Measurements from ENCODE around the gene CYTL1. TPM values are rescaled to one million over a fixed set of nuclear protein-coding genes. Genes with fewer than 3 reads are reported as not detected.

The CYTL1 gene
- total and polyA plus RNA-seq, 2 experiments from 2014 or later: 0.57 to 1.8 TPM

- no peaks in the 10 kb centered on the region for H3K36me3 ChIP-seq
Measured at GRCh38 chr4:4990857-4991540, 28.3 kb downstream of the CYTL1 start.

DNA sequence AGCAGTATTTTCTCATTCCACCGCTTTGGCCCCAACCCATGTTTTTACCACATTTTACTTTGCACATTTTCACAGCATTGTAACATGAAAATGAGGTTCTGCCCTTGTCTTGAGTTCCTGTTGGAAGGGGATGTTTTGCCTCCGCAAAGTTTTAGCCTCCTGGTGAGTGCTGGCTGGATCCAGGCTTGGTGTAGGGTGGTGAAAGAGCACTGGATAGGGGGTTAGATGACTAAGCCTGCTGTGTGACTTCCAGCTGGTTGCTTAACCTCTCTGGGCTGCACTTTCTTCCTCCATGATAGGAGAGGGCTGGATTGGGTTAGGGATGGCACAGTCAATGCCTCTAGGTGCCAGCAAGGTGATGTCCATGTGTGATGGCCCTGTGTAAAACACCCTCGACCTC lies 28.9 kb downstream of the CYTL1 start:
- TF ChIP-seq CTCF (IDR thresholded peaks at IDR 0.05; ENCODE audit: low read depth, low read length): no peak
- H3K9me3 ChIP-seq (ENCODE audit: low read depth): no peaks in the 10 kb centered on the region
- no peaks in the 10 kb centered on the region for H3K4me1 ChIP-seq (ENCODE audit: low read depth)
- H3K4me3 ChIP-seq: no peak overlapping the region
- H3K27ac ChIP-seq: no peak overlapping the region
- H3K36me3 ChIP-seq: no peaks in the 10 kb centered on the region
- DNase-seq (ENCODE audit: low read depth in 1 of 2, low spot score in 1 of 2): peak in 1 of 2 donors; percentile 40
- no peaks in the 10 kb centered on the region for H3K27me3 ChIP-seq

More at GRCh38 chr4:4990857-4991540, 28.3 kb downstream of the CYTL1 start:
- H3K27me3 ChIP-seq: no peaks in the 10 kb centered on the region
- H3K4me1 ChIP-seq (ENCODE audit: low read depth): no peaks in the 10 kb centered on the region
- no peak overlapping the region for H3K4me3 ChIP-seq
- H3K27ac ChIP-seq: no peak overlapping the region
- no peak for TF ChIP-seq CTCF (IDR thresholded peaks at IDR 0.05; ENCODE audit: low read depth, low read length)
- H3K9me3 ChIP-seq (ENCODE audit: low read depth): no peaks in the 10 kb centered on the region
- peak; percentile 20 to 93 for DNase-seq (ENCODE audit: low read depth in 1 of 2, low spot score in 1 of 2)

DNA sequence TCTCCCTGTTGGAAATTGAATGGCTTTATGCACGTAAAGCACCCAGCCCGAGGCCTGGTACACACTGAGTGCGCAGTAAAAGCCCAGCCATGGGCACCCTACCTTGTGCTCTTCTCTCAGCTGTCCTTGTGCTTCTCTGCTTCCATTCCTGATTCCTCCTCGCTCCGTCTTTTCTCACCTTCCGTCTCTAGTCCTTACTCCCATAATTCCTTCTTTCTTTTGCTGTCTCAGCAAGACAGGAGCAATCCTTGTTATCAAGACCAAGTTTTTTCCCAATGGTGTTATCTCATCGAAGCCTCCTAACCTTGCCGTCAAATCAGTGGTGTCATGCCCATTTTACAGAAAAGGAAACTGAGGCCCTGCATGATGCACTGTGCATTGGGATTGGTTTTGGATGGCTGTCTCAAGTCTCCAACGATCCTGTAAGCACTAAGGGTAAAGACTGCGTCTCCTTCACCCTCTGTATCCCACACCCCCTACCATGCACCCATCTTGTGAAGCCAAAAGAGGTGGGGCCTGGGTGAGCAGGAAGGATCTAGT lies 30.1 kb downstream of the CYTL1 start:
- Histone ChIP-seq H3K27ac (no peak overlapping the region), H3K4me1 (ENCODE audit: low read depth) (no peaks in the 10 kb centered on the region), H3K27me3 (no peaks in the 10 kb centered on the region), H3K36me3 (no peaks in the 10 kb centered on the region), H3K9me3 (ENCODE audit: low read depth) (no peaks in the 10 kb centered on the region), H3K4me3 (no peak overlapping the region)
- DNase-seq (ENCODE audit: low read depth in 1 of 2, low spot score in 1 of 2): no peak
- TF ChIP-seq CTCF (IDR thresholded peaks at IDR 0.05; ENCODE audit: low read depth, low read length): no peak

DNA sequence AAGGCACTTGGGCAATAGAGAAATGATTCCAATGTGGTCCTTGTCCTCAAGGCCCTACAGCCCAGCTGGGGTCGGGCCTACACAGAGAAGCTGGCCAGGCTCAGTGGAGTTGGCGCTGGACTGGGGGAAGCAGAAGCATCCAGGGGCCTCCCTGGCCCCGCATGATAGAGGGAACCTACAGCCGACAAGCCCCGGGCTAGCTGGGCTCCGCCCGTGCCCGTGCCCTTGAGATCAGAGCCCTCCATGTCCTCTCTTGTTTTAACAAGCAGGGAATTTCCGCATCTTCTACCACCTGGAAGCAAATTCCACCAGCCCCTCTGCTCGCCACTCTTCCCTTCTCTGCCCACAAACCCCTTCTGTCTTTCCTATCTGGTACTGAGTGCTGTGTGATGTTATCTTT lies 31.6 kb downstream of the CYTL1 start:
- Histone ChIP-seq H3K36me3 (no peaks in the 10 kb centered on the region), H3K27me3 (no peaks in the 10 kb centered on the region), H3K4me1 (ENCODE audit: low read depth) (no peaks in the 10 kb centered on the region), H3K27ac (no peak overlapping the region), H3K9me3 (ENCODE audit: low read depth) (no peaks in the 10 kb centered on the region), H3K4me3 (no peak overlapping the region)
- TF ChIP-seq CTCF (IDR thresholded peaks at IDR 0.05; ENCODE audit: low read depth, low read length): no peak
- no peak for DNase-seq (ENCODE audit: low read depth in 1 of 2, low spot score in 1 of 2)

DNA sequence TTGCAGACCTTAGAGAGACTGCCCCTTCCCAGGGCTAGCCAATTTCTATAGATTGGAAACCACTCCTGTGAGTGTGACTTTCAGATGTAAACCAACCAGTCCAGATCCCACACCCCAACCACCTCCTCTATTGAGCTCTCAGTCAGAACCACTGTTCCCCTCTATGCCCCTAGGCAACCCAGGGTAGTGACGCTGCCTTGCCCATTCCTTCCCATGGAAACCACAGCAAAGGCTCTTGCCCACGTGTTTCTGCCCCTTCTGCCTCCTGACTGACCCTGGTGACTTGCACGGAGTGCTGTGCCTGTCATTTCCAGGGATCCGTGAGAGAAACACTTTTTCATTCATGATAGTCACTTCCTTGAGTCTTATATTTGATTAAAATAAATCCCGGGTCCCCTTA lies 32.4 kb downstream of the CYTL1 start:
- no peaks in the 10 kb centered on the region for H3K9me3 ChIP-seq (ENCODE audit: low read depth)
- H3K27me3 ChIP-seq: no peaks in the 10 kb centered on the region
- H3K27ac ChIP-seq: no peak overlapping the region
- no peaks in the 10 kb centered on the region for H3K36me3 ChIP-seq
- H3K4me1 ChIP-seq (ENCODE audit: low read depth): no peaks in the 10 kb centered on the region
- no peak for TF ChIP-seq CTCF (IDR thresholded peaks at IDR 0.05; ENCODE audit: low read depth, low read length)
- no peak overlapping the region for H3K4me3 ChIP-seq
- no peak for DNase-seq (ENCODE audit: low read depth in 1 of 2, low spot score in 1 of 2)

Data from cardiac muscle cell (in vitro differentiated cells and primary cell).